ENCODE results near the gene ILDR2.

ILDR2 gene

DNA sequence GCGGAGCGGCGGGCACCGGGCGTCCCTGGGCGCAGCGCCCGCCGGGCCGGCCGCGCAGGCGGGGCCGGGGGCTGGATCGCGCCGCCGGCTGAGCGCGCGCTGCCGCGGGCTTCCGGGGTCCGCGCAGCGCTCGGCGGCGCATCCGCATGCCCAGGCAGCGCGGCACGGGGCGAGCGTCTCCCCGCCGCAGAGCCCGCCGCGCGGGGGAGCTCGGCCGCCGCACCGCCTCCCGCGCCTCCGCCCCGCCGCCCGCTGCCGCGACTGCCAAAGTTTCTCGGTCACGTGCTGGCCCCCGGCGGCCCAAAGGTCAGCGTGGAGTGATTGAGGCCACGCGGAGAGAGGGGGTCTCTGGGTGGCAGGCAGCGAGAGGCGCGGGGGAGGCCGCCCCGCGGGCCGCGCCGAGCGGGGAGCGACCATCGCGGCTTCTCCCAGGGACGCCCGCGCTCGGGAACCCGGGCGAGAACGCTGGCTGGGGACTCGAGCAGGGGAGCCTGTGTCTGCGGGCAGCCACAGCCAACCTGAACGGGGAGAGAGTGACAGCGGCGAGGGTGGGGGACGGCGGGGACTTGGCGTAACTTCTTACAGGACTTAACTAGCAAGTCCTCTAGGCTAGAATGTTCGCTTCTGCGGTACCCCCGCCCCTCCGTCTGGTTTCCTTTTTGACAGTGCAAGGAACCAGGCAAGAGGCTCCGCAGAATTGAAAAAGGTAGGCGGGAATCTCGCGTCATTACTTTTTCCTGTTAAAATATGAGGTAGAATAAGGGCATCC is at the start of gene ILDR2:
Gene ILDR2, minus strand, starts transcription at position 180 of the 769 bp plus-strand sequence. CDS start 272 bp downstream, outside the sequence.
- peak; percentile 61 for DNase-seq

DNA sequence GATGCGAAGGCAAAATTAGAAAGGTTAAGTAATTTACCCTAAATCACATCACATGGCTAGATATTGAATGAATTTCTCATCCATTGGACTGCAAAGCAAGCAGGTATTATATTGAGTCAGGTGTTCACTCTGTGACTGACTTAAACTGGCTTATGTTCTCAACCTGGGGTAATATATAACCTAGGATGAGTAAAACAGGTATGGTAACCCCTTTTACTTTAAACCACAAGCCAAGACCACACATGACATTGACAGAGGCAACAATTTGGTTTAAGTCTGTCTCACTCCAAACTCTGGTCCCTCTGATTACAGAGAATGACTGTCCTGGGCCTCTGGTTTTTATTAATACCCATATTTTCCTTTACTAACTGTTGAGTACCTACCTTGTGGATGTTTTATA is 47.0 kb upstream of the ILDR2 start:
- DNase-seq = no peak

- DNase-seq = no peak
Measured at GRCh38 chr1:167016100-167016750, 40.9 kb upstream of the ILDR2 start.

DNA sequence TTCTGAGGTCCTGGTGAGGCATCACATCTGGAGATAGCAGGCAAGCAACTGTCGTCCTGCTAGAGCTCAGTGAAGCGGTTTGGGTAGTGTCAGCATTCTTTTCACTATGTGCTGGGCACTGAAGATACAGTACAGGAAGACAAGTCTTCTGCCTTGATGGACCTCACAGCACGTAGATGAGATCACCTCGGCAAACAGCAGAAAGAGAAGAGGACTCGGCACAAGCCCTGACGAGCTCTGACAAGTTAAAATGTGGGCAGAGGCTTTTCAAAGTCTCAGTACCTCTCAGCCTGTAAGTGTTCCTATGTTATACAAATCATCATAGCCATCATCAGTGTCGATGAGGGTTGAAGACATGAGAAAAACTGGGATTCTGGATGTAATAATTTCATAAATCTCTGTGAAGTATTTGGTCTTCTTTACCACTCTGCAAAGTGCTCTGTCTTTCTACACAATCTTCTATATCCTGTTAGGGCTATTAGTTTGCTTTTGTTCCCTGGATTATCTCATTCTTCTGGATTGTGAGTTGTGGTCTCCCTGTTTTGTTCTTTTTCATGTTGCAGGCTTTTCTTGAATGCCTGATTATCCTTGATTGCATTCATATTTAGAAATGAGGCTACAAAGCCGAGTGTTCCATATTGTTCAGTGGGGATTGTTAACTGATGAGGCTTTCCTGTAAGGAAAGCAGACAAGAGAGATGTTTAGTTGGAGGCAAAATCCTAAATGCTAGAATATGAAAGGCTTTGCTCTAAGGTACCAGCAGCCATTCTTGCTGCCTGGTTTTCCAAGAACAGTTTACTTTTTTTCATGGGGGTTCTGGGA is 38.0 kb upstream of the ILDR2 start:
- DNase-seq = no peak

DNA sequence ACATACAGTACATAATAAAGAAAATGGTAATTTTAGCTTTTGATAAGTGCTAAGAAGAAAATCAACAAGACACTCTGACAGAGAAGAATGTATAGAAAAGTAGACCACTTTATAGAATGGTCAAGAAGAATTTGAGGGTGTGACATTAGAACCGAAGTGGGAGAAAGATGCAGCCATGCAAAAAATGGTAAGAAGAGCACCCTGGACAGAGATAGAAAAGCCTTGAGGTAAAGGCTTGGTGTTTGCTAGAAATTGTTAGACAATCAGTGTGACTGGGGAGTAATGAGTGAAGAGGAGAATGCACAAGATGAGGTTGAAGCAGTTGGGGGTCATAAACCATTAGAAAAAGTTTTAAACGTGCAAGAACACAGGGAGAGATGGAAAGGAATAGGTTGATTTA is 37.2 kb upstream of the ILDR2 start:
- no peak for DNase-seq

GRCh38 chr1:167011560-167012191 is 36.3 kb upstream of the ILDR2 start:
- no peak for DNase-seq

- DNase-seq = no peak
Measured at GRCh38 chr1:167003711-167004110, 28.4 kb upstream of the ILDR2 start.

DNA sequence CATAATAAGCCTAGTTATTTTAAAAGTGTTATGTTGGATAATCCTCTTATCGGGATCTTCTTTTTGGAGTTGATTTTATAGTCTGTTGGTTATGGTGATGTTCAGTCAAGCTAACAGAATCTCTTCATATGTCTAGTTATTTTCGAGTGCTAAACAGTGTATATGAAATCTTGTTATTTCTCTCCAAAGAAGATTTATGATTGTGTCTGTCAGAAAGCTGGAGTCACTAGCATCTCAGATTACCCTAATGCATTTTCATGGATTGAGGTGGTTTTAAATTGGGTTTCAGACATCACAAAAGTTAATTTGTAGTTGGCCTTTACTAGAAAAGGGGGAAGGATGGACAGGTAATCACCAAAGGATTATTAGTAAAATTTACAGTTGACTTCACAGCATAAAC is 27.0 kb upstream of the ILDR2 start:
- no peak for DNase-seq

DNA sequence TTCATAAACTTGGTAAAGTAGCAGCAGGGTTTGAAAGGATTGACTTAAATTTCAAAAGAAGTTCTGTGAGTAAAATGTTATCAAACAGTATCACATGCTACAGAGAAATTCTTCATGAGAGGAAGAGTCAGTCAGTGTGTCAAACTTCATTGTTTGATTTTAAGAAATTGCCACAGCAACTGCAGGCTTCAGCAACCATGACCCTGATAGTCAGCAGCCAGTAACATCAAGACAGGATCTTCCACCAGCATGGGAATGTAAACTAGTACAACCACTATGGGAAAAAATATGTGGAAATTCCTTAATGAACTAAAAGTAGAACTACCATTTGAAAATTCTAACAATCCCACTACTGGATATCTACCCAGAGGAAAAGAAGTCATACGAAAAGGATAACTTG is 25.2 kb upstream of the ILDR2 start:
- DNase-seq = no peak

DNA sequence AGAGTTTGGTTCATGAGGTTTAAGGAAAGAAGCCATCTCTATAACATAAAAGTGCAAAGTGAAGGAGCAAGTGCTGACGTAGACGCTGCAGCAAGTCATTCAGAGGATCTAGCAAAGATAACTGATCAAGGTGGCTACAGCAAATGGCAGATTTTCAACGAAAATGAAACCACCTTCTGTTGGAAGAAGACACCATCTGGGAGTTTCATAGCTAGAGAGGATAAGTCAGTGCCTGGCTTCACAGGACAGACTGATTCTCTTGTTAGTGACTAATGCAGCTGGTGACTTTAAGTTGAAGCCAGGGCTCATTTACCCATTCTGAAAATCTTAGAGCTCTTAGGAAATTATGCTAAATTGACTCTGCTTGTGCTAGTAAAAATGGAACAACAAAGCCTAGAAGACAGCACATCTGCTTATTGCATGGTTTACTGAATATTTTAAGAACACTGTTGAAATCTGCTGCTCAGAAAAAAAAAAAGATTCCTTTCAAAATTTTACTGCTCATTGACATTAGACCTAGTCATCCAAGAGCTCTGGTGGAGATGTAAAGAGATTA is 24.2 kb upstream of the ILDR2 start:
- no peak for DNase-seq

DNA sequence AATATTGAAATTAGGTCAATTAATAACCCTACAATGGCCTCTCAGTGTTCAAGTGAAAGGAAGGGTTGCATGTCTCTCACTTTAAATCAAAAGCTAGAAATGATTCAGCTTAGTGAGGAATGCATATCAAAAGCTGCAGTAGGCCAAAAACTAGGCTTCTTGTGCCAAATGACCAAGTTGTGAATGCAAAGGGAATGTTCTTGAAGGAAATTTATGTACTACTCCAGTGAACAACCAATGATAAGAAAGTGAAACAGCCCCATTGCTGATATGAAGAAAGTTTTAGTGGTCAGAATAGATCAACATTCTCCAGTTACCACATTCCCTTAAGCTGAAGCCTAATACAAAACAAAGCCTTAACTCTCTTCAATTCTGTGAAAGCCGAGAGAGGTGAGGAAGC is 23.7 kb upstream of the ILDR2 start:
- DNase-seq = no peak

DNA sequence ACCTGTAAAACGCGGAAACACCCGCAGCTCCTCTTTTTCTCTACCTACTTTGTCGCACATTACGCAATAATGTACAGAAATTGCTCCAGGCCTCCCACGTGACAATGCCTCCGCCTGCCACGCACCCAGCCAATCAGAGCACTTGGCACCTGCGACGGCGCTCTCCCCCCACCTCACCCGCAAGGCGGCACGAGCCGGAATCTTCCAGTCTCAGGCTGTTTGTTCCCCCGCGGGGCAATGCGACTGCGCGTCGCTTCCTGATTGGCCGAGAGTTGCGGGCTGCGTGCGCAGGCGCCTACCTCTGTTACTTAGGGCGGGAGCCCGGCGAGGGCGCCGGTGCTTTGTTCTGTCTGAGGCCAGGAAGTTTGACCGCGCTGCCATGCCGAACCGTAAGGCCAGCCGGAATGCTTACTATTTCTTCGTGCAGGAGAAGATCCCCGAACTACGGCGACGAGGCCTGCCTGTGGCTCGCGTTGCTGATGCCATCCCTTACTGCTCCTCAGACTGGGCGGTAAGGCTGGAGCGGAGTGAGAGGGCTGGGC is 13.7 kb upstream of the ILDR2 start, which contains the start of gene MAEL:
Gene MAEL, plus strand, starts transcription at position 307 of the 542 bp plus-strand sequence. Its CDS starts 73 bp downstream, at position 380.
- no peak for DNase-seq

GRCh38 chr1:166981589-166981988 is 6.2 kb upstream of the ILDR2 start:
- DNase-seq = no peak

DNA sequence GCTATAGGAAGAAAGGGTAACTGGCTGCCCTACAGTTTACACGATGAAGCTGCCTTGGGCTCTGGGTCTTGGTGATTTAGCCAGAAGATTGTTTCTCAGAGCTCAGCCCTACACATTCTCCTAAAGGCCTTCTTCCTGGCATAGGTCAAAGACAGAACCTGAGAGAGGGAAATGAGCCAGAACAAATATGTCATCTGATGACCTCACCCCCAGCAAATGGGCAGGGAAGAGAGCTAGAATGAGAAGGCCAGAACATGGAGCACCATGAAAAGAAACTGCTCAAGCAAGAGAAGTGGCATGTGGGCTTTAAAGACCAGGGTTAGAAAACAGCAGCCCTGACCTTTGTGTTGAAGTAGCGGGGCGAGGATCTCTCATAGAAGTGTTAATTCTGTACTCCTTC is 5.5 kb upstream of the ILDR2 start:
- DNase-seq = no peak

DNA sequence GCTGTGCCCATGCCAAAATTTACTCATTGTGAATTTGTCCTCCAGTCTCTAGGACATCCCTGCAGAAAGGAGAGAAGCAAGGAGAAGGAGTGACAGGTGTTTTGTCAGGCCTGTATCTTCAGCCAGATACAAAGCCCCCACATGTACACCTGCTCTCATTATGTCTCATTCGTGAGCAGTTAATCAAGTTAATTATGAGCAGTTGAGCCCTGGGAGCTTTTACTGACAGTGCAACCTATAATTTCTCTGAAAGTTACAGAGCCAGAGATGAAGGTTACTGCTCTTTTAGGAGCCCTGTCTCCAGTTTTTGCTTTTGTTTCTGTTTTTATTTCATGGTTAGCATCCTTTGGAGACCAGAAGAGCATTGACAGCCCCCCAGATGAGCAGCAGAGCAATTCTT is 5.0 kb upstream of the ILDR2 start:
- DNase-seq = no peak

DNA sequence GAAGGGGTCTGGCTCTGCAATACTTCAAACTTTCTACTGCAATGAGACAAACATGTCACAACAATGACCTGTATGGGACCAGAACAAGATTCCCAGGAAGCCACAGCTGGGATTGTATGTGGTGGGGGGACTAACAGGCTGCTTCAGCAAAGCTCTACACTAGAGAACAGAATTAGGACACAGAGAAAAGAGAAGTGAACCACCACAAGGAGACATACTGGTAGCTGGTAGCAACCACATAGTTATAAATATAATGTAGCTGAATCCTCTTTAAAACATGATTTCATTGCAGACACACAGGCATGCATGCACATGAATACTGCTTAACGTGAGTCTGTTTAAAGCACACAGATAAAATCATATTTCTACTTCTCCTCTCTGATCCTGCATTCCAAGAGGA is 3.5 kb upstream of the ILDR2 start:
- no peak for DNase-seq

DNA sequence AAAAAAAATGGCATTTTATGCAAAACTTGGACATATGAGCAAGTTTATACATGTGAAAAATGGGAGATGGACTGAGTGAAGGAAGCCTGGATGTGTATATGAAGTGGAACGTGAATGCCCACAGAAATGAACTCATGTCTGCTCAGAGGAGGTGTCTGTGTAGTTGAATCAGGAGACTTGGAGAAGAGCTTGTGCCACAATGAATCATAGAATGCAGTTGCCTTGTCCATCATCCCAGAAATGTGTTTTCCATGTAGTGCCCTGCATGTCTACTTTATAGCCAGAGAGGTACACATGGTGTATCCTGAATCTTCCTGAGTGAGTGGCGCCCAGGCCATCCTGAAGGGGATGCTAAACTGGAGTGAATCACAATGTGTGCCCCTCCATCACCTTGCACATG is 2.6 kb upstream of the ILDR2 start:
- DNase-seq = no peak

DNA sequence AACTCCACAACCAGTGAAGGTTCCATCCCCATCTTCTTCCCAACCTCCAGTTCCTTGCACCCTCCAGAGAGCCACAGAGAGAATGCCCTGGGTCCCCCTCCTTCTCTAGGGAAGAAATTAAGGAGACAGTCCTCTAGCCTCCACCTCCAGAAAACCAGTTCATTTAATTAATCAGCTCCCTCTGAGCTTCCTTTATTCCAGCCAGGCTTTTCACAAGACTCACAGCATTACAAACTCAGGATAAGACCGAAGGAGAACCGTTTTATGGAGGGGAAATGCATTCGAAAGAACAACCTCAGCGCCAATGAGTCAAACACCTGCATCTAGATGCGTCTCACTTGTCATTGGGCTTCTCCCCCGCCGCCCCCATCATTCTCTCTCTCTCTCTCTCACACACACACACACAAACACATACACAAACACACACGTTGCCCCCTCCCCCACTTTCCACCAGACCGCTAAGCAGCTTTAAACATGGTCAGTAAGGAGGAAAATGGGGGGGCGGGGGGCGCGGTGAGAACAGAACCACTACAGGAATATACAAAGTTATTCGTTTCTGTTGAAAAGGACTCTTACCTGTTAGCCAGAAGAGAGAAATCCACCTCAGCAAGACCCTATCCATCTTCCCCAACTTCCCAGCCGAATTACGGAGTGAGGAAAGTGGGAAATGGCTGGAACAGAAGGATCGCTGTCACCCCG is 544 bp downstream of the ILDR2 start:
- DNase-seq = peak; percentile 41

GRCh38 chr1:166972826-166973225 is 2.5 kb downstream of the ILDR2 start:
- DNase-seq = no peak

DNA sequence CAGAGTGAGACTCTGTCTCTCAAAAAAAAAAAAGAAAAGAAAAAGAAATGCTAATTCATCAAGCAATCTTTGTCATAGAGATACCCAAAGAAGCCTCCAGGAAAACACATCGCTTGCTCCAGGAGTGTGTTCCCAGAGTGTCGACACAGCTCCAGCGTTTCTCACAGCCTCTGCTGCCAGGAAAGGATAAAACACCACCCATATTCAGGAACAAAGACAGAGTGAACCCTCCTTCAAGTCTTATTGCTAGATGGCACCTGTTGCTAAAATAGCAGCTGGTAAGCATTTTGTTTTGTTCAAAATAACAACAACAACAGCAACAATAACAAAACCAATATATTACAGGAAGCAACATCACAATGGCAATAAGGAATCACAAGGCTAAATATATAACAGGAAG is 3.1 kb downstream of the ILDR2 start:
- DNase-seq = no peak

DNA sequence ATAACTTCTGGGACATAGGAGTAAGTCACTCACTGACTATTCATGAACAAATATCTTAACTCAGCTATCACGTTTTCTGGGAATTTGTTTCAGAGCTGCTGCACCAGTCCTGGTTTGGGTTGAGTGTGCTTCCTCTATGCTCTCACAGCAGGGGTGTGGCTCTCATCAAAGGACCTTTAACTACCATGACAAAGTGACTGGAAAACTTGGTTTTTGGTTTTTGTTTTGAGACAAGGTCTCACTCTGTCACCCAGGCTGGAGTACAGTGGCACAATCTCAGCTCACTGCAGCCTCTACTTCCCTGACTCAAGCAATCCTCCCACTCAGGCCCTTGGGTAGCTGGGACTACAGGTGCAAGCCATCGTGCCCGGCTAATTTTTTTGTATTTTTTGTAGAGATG is 4.1 kb downstream of the ILDR2 start:
- DNase-seq = no peak
